Endothelial cell of umbilical vein (primary cell): ENCODE data around the gene CHAC1. TPM values are rescaled to one million over a fixed set of nuclear protein-coding genes. Genes with fewer than 3 reads are reported as not detected.

ENCODE experiments used
- BruUV-seq: library from RNA; stranded (reverse); fragments of 400-500 nt; replicated peaks from 2 replicates; lab custom pipeline; 2021; lab: Mats Ljungman, UMichigan
- CTCF ChIA-PET: fragments of 300-600, 350-600 bp; sonication (Branson Sonifier 250); formaldehyde crosslinking; loops from one replicate; lab custom pipeline; 2021; ENCODE audit warnings: antibody characterized with exemption, inconsistent platforms; lab: Charles Lee
- POLR2A ChIA-PET: fragments of 300-600, 350-600 bp; sonication (Branson Sonifier 250); formaldehyde crosslinking; loops from one replicate; lab custom pipeline; 2021; ENCODE audit warnings: antibody characterized with exemption, inconsistent platforms; lab: Charles Lee
- DNase-seq: peaks from one replicate; pipeline ENCODE4 v3.0.0-alpha.2; 2011; ENCODE audit warnings: low read depth, low spot score
- FAIRE-seq: peaks from 2 replicates; lab custom pipeline; 2011; peaks lifted over from hg19 to GRCh38; lab: Jason Lieb, UNC
- H2AFZ ChIP-seq: 2 replicates; pipeline ENCODE4 v1.6.0; 2012; ENCODE audit warnings: low read depth, low read length, control low read depth, inconsistent platforms
- H3K27ac ChIP-seq: 2 replicates; pipeline ENCODE4 v1.5.1; 2011; ENCODE audit warnings: low read depth, mild to moderate bottlenecking, control low read depth, low read length, moderate library complexity; ENCODE audit not compliant: insufficient read depth
- H3K27me3 ChIP-seq, 2 experiments: 2 replicates each; pipeline versions ENCODE4 v1.6.0 to v1.6.1; 2011; ENCODE audit warnings: low read length in 2 of 2, mixed read lengths in 1 of 2; ENCODE audit not compliant: control insufficient read depth in 2 of 2, insufficient read depth in 2 of 2
- H3K36me3 ChIP-seq, 2 experiments: 2 replicates in 1 of 2; 3 replicates in 1 of 2; pipeline ENCODE4 v1.5.1; 2011; ENCODE audit warnings: low read length in 2 of 2, mild to moderate bottlenecking in 1 of 2, moderate library complexity in 1 of 2; ENCODE audit not compliant: control insufficient read depth in 2 of 2, insufficient read depth in 2 of 2; ENCODE audit errors: extremely low read depth in 1 of 2
- H3K4me1 ChIP-seq: 3 replicates; pipeline ENCODE4 v1.5.1; 2011; ENCODE audit warnings: mild to moderate bottlenecking, low read length; ENCODE audit not compliant: control insufficient read depth, insufficient read depth; ENCODE audit errors: extremely low read depth
- H3K4me2 ChIP-seq: 2 replicates; pipeline ENCODE4 v1.6.1; 2011; ENCODE audit warnings: low read length, control low read depth, mixed read lengths; ENCODE audit not compliant: insufficient read depth
- H3K4me3 ChIP-seq, 3 experiments: fragments of 200-600 bp in 1 of 3; sonication (generic), shearing (Covaris generic) in 1 of 3; replicated peaks in 1 of 3; 2 replicates each; pipeline ENCODE4 v1.5.1; 2011 to 2016; ENCODE audit warnings: control low read depth in 3 of 3, low read length in 3 of 3, mild to moderate bottlenecking in 2 of 3, inconsistent platforms in 1 of 3, low read depth in 1 of 3, moderate library complexity in 1 of 3; ENCODE audit not compliant: insufficient read depth in 1 of 3
- H3K79me2 ChIP-seq: 2 replicates; pipeline ENCODE4 v1.6.0; 2012; ENCODE audit warnings: low read length, inconsistent platforms; ENCODE audit not compliant: control insufficient read depth, insufficient read depth
- H3K9ac ChIP-seq: replicated peaks from 2 replicates; pipeline ENCODE3; 2011; ENCODE audit warnings: low read length, control low read depth; ENCODE audit not compliant: insufficient read depth; ENCODE audit errors: extremely low read depth
- H3K9me1 ChIP-seq: replicated peaks from 3 replicates; pipeline ENCODE4 v1.6.0; 2011; ENCODE audit warnings: mild to moderate bottlenecking, low read length; ENCODE audit not compliant: control insufficient read depth, insufficient read depth; ENCODE audit errors: extremely low read depth
- H3K9me3 ChIP-seq: replicated peaks from 2 replicates; pipeline ENCODE4 v1.5.1; 2012; ENCODE audit warnings: low read length, inconsistent platforms; ENCODE audit not compliant: control insufficient read depth, insufficient read depth
- H4K20me1 ChIP-seq: replicated peaks from 2 replicates; pipeline ENCODE3; 2011; ENCODE audit warnings: mild to moderate bottlenecking, low read length; ENCODE audit not compliant: control insufficient read depth, insufficient read depth; ENCODE audit errors: extremely low read depth
- EZH2 ChIP-seq: IDR thresholded peaks from 2 replicates; pipeline ENCODE4 v1.6.1; 2012; ENCODE audit warnings: borderline replicate concordance, low read depth, mild to moderate bottlenecking, moderate library complexity, low read length, inconsistent platforms; ENCODE audit not compliant: severe bottlenecking
- FOS ChIP-seq: IDR thresholded peaks from 2 replicates; pipeline ENCODE4 v1.6.1; 2011; ENCODE audit warnings: mild to moderate bottlenecking, low read length, moderate library complexity, borderline replicate concordance; ENCODE audit not compliant: insufficient read depth
- JUN ChIP-seq: IDR thresholded peaks from 2 replicates; pipeline ENCODE4 v1.6.1; 2011; ENCODE audit warnings: borderline replicate concordance, low read depth; ENCODE audit not compliant: insufficient read length, insufficient read depth
- dilution Hi-C: fragments of 300-500 bp; cut with MboI; formaldehyde crosslinking; loops from one replicate; pipeline ENCODE4 v1.15.0; 2019; ENCODE audit warnings: low sequenced_read_pairs; ENCODE audit not compliant: extremely low pct_ligation_motif_present
- intact Hi-C: fragments of 100-400 bp; cut with micrococcal nuclease; formaldehyde crosslinking; loops from one replicate; pipeline ENCODE4 v1.10.0; 2022
- polyA plus RNA-seq, 4 experiments: library from polyadenylated mRNA; depleted of rRNA in 3 of 4; stranded (reverse) in 3 of 4; unstranded in 1 of 4; fragments of >200 nt; gene quantifications; 2 replicates each; pipeline versions ENCODE4 v1.2.1 to v1.2.3, GENCODE V29; 2011 to 2012; ENCODE audit warnings: missing spikeins in 1 of 4
- total RNA-seq: library from RNA; stranded (reverse); gene quantifications from 2 replicates; pipeline ENCODE4 v1.2.3, GENCODE V29; 2021

CHAC1 gene
- total and polyA plus RNA-seq, 2 donors (not counting 3 experiments of a cell fraction or from before 2014, with no cell fraction given), result 4.6 to 25.7 TPM

DNA sequence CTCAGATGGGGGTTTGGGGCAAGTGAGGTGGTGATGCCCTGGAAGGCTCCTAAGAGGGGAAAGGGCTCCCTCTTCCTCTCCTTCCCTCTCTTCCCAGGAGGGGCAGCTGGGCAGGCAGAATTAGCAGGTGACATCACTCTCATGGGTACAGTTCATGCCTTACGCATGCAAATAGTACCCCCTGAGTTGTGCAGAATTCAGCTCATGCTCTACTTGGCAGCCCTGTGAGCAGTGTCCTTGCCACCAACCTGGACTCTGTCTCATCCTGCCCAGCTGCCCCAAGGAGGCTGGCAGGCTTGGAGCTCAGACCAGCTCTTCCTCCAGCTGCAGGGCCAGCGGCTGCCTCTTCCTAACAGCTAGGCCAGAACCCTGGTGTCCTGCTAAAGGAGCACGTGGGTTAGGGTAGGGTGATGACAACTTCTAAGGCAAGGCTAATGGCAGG lies 3.3 kb downstream of the CHAC1 start:
- Histone ChIP-seq H4K20me1 (no peaks in the 10 kb centered on the region), H3K4me2 (no peak overlapping the region)
- POLR2A ChIA-PET, result no interaction called here

DNA sequence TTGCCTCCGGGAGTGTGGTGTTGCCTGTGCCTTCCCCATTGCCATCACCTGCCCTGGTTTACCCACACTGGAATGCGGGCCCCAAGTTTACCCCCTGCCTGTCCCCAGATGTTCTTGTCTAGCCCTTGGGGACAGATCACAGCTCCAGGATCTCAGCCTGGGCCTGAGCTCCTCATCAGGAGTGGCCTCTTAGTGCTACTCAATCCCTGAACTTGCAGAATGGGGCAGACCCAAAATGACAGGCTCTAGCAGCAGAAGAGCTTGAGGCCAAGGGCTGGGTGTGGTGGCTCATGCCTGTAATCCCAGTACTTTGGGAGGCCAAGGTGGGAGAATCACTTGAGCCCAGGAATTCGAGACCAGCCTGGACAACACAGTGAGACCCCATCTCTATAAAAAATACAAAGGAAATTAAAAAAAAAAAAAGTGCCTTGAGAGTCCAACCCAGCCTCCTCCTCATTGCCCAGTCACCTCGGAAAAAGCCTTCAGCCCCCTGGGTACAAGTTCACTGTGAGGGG lies 3.8 kb downstream of the CHAC1 start:
- Histone ChIP-seq H3K4me3 (no peak overlapping the region), H3K79me2 (no peaks in the 10 kb centered on the region), H3K27ac (no peak overlapping the region), H3K9ac (no peak overlapping the region), H3K36me3 (peaks cover 0 to 2% of the 10 kb centered on the region in 2 experiments), H3K4me1 (peaks cover 10% of the 10 kb centered on the region), H3K9me1 (no peaks in the 10 kb centered on the region), H4K20me1 (no peaks in the 10 kb centered on the region), H2AFZ (no peak overlapping the region), H3K4me2 (no peak overlapping the region), H3K9me3 (no peaks in the 10 kb centered on the region), H3K27me3 (no peaks in the 10 kb centered on the region)
- DNase-seq, result no peak
- no peak for FAIRE-seq
- no TSS peak for BruUV-seq
- no peak for TF ChIP-seq FOS
- dilution Hi-C loops (no loop called here), intact Hi-C loops (no loop called here)
- POLR2A ChIA-PET, result no interaction called here
- CTCF ChIA-PET, result interaction anchor here (0.9 to 9.3 kb wide), 4 partner anchors 16 to 62 kb away, joined by 3 to 101 read pairs (median 4); no protein-coding TSS in a partner anchor

More for the DNA sequence above, 3.3 kb downstream of the CHAC1 start:
- Histone ChIP-seq H3K79me2 (no peaks in the 10 kb centered on the region), H3K9ac (no peak overlapping the region), H3K27ac (no peak overlapping the region), H3K9me3 (no peaks in the 10 kb centered on the region), H3K27me3 (no peaks in the 10 kb centered on the region), H3K4me3 (no peak overlapping the region), H3K36me3 (peaks cover 0 to 2% of the 10 kb centered on the region in 2 experiments), H3K4me1 (peaks cover 10% of the 10 kb centered on the region), H3K9me1 (no peaks in the 10 kb centered on the region), H2AFZ (no peak overlapping the region)
- no peak for FAIRE-seq
- intact Hi-C loops, result no loop called here
- dilution Hi-C loops, result no loop called here
- no TSS peak for BruUV-seq
- DNase-seq, result no peak
- TF ChIP-seq JUN (no peak), EZH2 (no peak)
- CTCF ChIA-PET, result interaction anchor here (0.9 to 9.3 kb wide), 3 partner anchors 15 to 62 kb away, joined by 3 to 101 read pairs (median 5); no protein-coding TSS in a partner anchor
